GM18907 (cell line): ENCODE data around the gene SRSF7.
"Not testable (repeated sequence)": the region's sequence is repeated elsewhere in the genome, so short reads cannot be mapped to it uniquely, and the experiment has no call there.

Experiments
- ATAC-seq: cut with Tn5 transposase; IDR thresholded peaks from one replicate; pipeline ENCODE4 v1.9.1; 2021; ENCODE audit warnings: mild to moderate bottlenecking, moderate library complexity; ENCODE audit not compliant: unreplicated experiment

SRSF7 gene

GRCh38 chr2:38750891-38751595 is at the start of gene SRSF7:
Gene SRSF7 (minus strand): TSS chr2:38751361. CDS start chr2:38751256, 105 bp downstream.
- ATAC-seq: peak; percentile 86

- no peak for ATAC-seq
These were observed 46.8 kb upstream of the SRSF7 start for GRCh38 chr2:38797953-38798352.

GRCh38 chr2:38797250-38797676 is 46.1 kb upstream of the SRSF7 start:
- no peak for ATAC-seq

- not testable (repeated sequence) for ATAC-seq
These were observed 43.9 kb upstream of the SRSF7 start for GRCh38 chr2:38795016-38795415.

- ATAC-seq: no peak
These were observed 43.2 kb upstream of the SRSF7 start for GRCh38 chr2:38794235-38794946.

- ATAC-seq: no peak
These were observed 42.4 kb upstream of the SRSF7 start for GRCh38 chr2:38793511-38793910.

- no peak for ATAC-seq
These were observed 41.6 kb upstream of the SRSF7 start for GRCh38 chr2:38792751-38793150.

GRCh38 chr2:38792321-38792720 is 41.2 kb upstream of the SRSF7 start:
- ATAC-seq: not testable (repeated sequence)

- ATAC-seq: no peak
These were observed 40.6 kb upstream of the SRSF7 start for GRCh38 chr2:38791744-38792143.

GRCh38 chr2:38789691-38790090 is 38.5 kb upstream of the SRSF7 start:
- ATAC-seq: no peak

GRCh38 chr2:38788306-38788705 is 37.1 kb upstream of the SRSF7 start:
- ATAC-seq: no peak

- ATAC-seq: no peak
These were observed 32.4 kb upstream of the SRSF7 start for GRCh38 chr2:38783586-38783985.

- peak; percentile 5 for ATAC-seq
These were observed 27.5 kb upstream of the SRSF7 start for GRCh38 chr2:38778687-38779082.

GRCh38 chr2:38776531-38776930 is 25.4 kb upstream of the SRSF7 start:
- ATAC-seq: no peak

GRCh38 chr2:38775921-38776225 is 24.7 kb upstream of the SRSF7 start:
- no peak for ATAC-seq

GRCh38 chr2:38775097-38775920 is 24.1 kb upstream of the SRSF7 start:
- no peak for ATAC-seq

- no peak for ATAC-seq
These were observed 20.5 kb upstream of the SRSF7 start for GRCh38 chr2:38771632-38772031.

- no peak for ATAC-seq
These were observed 14.4 kb upstream of the SRSF7 start for GRCh38 chr2:38765551-38765950.

GRCh38 chr2:38765149-38765548 is 14.0 kb upstream of the SRSF7 start:
- no peak for ATAC-seq

GRCh38 chr2:38763728-38764127 is 12.6 kb upstream of the SRSF7 start:
- ATAC-seq: no peak

GRCh38 chr2:38763228-38763627 is 12.1 kb upstream of the SRSF7 start:
- ATAC-seq: no peak

GRCh38 chr2:38755891-38756290 is 4.7 kb upstream of the SRSF7 start:
- not testable (repeated sequence) for ATAC-seq
